Mucosa of descending colon (tissue), 3 donors: ENCODE measurements around the gene MSANTD7. TPM values are rescaled to one million over a fixed set of nuclear protein-coding genes. Genes with fewer than 3 reads are reported as not detected.
A peak's percentile ranks its signal among the peaks of the same experiment; 100 is the strongest.

Experiments used
- ATAC-seq: fragments of 200-7000 bp; cut with Tn5 transposase; one replicate; pipeline ENCODE4 v1.9.1; 2020; ENCODE audit warnings: mild to moderate bottlenecking, moderate library complexity
- DNase-seq, 3 donors: peaks; one replicate each; pipeline ENCODE4 v3.0.0-alpha.2; 2020
- H3K36me3 ChIP-seq: fragments of 200-600 bp; one replicate; pipeline ENCODE4 v1.8.0; 2021; ENCODE audit warnings: low read depth, mild to moderate bottlenecking
- H3K4me1 ChIP-seq: fragments of 200-600 bp; one replicate; pipeline ENCODE4 v1.8.0; 2021; ENCODE audit warnings: low read depth, mild to moderate bottlenecking
- H3K4me3 ChIP-seq: fragments of 200-600 bp; one replicate; pipeline ENCODE4 v1.8.0; 2021; ENCODE audit warnings: mild to moderate bottlenecking
- H3K9me3 ChIP-seq: fragments of 200-600 bp; one replicate; pipeline ENCODE4 v1.8.0; 2021; ENCODE audit warnings: mild to moderate bottlenecking
- intact Hi-C, 2 donors: fragments of 100-400 bp; cut with DNase I in 1 of 2; cut with micrococcal nuclease in 1 of 2; formaldehyde crosslinking; loops; one replicate each; pipeline versions ENCODE4 v1.11.0 to v1.11.1; 2022; cut with DNase I, micrococcal nuclease
- total RNA-seq, 3 donors: library from RNA; stranded (reverse); fragmentation: NEBNext Ultra II Directional in 2 of 3; extraction: Animal tissue kit (Norgen Biotek cat#: 25700) in 2 of 3; gene quantifications; one replicate each; pipeline versions ENCODE4 v1.2.1 to v1.2.4, GENCODE V29; 2021 to 2023
- TF ChIP-seq, protein P1 (sequence below): fragments of 200-600 bp; IDR thresholded peaks from one replicate; pipeline ENCODE4 v1.8.0; 2022; ENCODE audit warnings: antibody characterized with exemption, mild to moderate bottlenecking
- donor health status: DM: no; HTN: no; CAD: no; lungs with moderate emphysema.
- donor health status: DM: no; HTN: no; CAD: no.
- donor health status: DM: no; HTN: yes; CAD: no.

The MSANTD7 gene
- total RNA-seq, 3 donors from 2014 or later: 11.2 to 14.1 (median 14.0) TPM

DNA sequence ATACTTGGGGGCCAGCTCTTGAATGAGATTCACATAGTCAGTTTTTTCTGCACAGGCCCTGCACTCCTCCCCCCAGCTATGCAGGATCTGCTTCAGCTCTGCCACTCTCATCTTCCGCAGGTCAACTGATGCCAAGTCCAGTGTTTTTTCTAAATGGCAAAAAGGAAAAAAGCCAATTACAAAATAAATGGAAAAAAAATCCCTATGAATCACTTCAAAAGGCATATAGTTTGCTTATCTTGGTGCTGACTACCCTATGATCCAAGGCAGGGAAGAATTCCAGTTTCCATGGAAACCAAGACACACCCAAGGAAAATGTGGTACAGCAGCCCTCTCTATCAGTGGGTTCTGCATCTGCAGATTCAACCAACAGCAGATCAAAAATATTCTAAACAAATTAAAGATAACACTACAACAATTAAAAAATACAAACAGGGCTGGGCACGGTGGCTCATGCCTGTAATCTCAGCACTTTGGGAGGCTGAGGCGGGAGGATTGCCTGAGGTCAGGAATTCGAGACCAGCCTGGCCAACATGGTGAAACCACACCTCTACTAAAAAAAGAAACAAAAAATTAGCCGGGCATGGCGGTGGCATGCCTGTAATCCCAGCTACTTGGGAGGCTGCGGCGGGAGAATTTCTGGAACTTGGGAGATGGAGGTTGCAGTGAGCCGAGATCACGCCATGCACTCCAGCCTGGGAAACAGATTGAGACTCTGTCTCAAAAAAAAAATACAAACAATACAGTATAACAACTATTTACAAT, 17.9 kb upstream of the MSANTD7 start:
- DNase-seq (no peak), ATAC-seq (no peak)
- TF ChIP-seq, protein P1, sequence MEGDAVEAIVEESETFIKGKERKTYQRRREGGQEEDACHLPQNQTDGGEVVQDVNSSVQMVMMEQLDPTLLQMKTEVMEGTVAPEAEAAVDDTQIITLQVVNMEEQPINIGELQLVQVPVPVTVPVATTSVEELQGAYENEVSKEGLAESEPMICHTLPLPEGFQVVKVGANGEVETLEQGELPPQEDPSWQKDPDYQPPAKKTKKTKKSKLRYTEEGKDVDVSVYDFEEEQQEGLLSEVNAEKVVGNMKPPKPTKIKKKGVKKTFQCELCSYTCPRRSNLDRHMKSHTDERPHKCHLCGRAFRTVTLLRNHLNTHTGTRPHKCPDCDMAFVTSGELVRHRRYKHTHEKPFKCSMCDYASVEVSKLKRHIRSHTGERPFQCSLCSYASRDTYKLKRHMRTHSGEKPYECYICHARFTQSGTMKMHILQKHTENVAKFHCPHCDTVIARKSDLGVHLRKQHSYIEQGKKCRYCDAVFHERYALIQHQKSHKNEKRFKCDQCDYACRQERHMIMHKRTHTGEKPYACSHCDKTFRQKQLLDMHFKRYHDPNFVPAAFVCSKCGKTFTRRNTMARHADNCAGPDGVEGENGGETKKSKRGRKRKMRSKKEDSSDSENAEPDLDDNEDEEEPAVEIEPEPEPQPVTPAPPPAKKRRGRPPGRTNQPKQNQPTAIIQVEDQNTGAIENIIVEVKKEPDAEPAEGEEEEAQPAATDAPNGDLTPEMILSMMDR: no peak
- H3K36me3 ChIP-seq: no peaks in the 10 kb centered on the region
- H3K9me3 ChIP-seq: no peaks in the 10 kb centered on the region
- no peak overlapping the region for H3K4me3 ChIP-seq
- intact Hi-C loops: loop anchor here (5.0 to 10.0 kb wide), 2 partner anchors 283 to 285 kb away; no protein-coding TSS in a partner anchor
- H3K4me1 ChIP-seq: no peaks in the 10 kb centered on the region

GRCh38 chr10:14820775-14821154, 17.3 kb upstream of the MSANTD7 start:
- Histone ChIP-seq H3K4me3 (no peak overlapping the region), H3K4me1 (no peaks in the 10 kb centered on the region), H3K36me3 (no peaks in the 10 kb centered on the region), H3K9me3 (no peaks in the 10 kb centered on the region)
- intact Hi-C loops: loop anchor here (5.0 to 10.0 kb wide), 2 partner anchors 283 to 286 kb away; no protein-coding TSS in a partner anchor
- ATAC-seq (no peak), DNase-seq (no peak)
- TF ChIP-seq, protein P1: no peak

DNA sequence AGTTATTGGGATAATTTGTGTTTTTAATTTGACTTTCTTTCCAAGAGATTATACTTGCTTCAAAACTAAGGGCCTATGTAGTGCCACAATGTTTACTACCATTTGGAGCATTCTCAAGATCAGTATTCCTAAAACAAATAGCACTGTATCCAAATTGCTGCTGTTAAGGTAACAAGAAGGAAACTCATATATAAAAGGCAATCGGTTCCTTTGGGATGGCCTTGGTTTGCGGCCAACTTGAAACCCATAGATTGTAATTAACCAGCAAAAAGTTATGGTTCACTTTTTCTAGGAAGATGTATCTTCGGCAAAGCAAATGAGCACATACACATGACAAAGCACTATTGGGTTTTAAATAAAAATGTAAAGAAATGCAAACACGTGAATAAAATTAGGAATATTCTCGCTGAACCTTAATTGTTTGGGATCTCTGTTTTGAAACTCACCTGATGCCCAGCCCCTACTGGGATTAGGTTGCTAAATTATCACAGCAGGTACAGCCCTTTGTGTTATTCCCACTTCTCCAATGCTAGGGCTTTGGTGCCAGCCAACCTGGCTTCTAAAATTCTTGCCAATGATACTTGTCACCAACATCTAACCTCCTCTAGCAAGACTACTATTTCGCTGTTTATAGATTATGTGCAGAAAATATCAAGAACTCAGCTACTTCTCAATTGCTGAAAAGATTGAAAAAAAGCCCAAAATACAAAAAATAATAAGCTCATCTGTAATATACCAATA, 16.3 kb upstream of the MSANTD7 start:
- intact Hi-C loops: loop anchor here (5.0 to 10.0 kb wide), 2 partner anchors 285 to 287 kb away; no protein-coding TSS in a partner anchor
- TF ChIP-seq, protein P1: no peak
- Histone ChIP-seq H3K36me3 (no peaks in the 10 kb centered on the region), H3K4me3 (no peak overlapping the region), H3K4me1 (no peaks in the 10 kb centered on the region), H3K9me3 (no peaks in the 10 kb centered on the region)
- DNase-seq (peak in 1 of 3 donors; percentile 51), ATAC-seq (peak; percentile 49)

GRCh38 chr10:14822879-14823755, 15.0 kb upstream of the MSANTD7 start:
- H3K36me3 ChIP-seq: no peaks in the 10 kb centered on the region
- H3K4me3 ChIP-seq: no peak overlapping the region
- TF ChIP-seq, protein P1: peak; percentile 19
- intact Hi-C loops: loop anchor here (5.0 to 10.0 kb wide), 2 partner anchors 286 to 288 kb away; no protein-coding TSS in a partner anchor
- no peaks in the 10 kb centered on the region for H3K4me1 ChIP-seq
- ATAC-seq (peak; percentile 45), DNase-seq (peak in 1 of 3 donors; percentile 71)
- no peaks in the 10 kb centered on the region for H3K9me3 ChIP-seq

GRCh38 chr10:14823966-14824365, 14.1 kb upstream of the MSANTD7 start:
- Histone ChIP-seq H3K4me3 (no peak overlapping the region), H3K9me3 (no peaks in the 10 kb centered on the region), H3K36me3 (no peaks in the 10 kb centered on the region), H3K4me1 (no peaks in the 10 kb centered on the region)
- ATAC-seq: no peak
- TF ChIP-seq, protein P1: no peak
- intact Hi-C loops: loop anchor here (5.0 to 10.0 kb wide), 2 partner anchors 287 to 289 kb away; no protein-coding TSS in a partner anchor
- no peak for DNase-seq
